H1 (cell line): ENCODE data around the gene CNTNAP1. TPM values are rescaled to one million over a fixed set of nuclear protein-coding genes. Genes with fewer than 3 reads are reported as not detected.
A peak's percentile ranks its signal among the peaks of the same experiment; 100 is the strongest.

Source experiments
- CTCF ChIA-PET: fragments of 300-600 bp; sonication (Branson Sonifier 250); formaldehyde crosslinking; loops from one replicate; lab custom pipeline; 2021; ENCODE audit not compliant: partially characterized antibody; lab: Charles Lee
- POLR2A ChIA-PET: fragments of 300-600 bp; sonication (Branson Sonifier 250); formaldehyde crosslinking; loops from one replicate; lab custom pipeline; 2021; ENCODE audit warnings: inconsistent platforms; ENCODE audit not compliant: partially characterized antibody; lab: Charles Lee
- DNase-seq, 2 experiments: peaks; one replicate each; pipeline versions ENCODE4 v3.0.0 to v3.0.0-alpha.2; 2010 to 2022; ENCODE audit warnings: low spot score in 2 of 2, low read depth in 1 of 2, mixed read lengths in 1 of 2
- FAIRE-seq: peaks from 2 replicates; lab custom pipeline; 2011; peaks lifted over from hg19 to GRCh38; lab: Jason Lieb, UNC
- H2AFZ ChIP-seq: 2 replicates; pipeline ENCODE4 v1.8.1; 2012; ENCODE audit warnings: low read length, inconsistent platforms
- H2AK5ac ChIP-seq: 2 replicates; pipeline ENCODE4 v1.6.1; 2013; ENCODE audit warnings: low read depth, low read length
- H2BK120ac ChIP-seq: replicated peaks from 2 replicates; pipeline ENCODE3; 2013; ENCODE audit warnings: low read depth, low read length, inconsistent platforms
- H2BK12ac ChIP-seq: 2 replicates; pipeline ENCODE4 v1.6.1; 2013; ENCODE audit warnings: low read depth, low read length
- H2BK15ac ChIP-seq: 2 replicates; pipeline ENCODE4 v1.6.1; 2013; ENCODE audit warnings: low read length
- H2BK20ac ChIP-seq: 2 replicates; pipeline ENCODE4 v1.6.1; 2013; ENCODE audit warnings: low read length
- H2BK5ac ChIP-seq: 2 replicates; pipeline ENCODE4 v1.6.1; 2013; ENCODE audit warnings: low read depth, low read length
- H3K14ac ChIP-seq: 2 replicates; pipeline ENCODE4 v1.6.1; 2013; ENCODE audit warnings: inconsistent platforms; ENCODE audit not compliant: insufficient read length
- H3K18ac ChIP-seq: 2 replicates; pipeline ENCODE4 v1.6.1; 2013; ENCODE audit warnings: low read length; ENCODE audit errors: extremely low read depth
- H3K23ac ChIP-seq: 2 replicates; pipeline ENCODE4 v1.6.1; 2013; ENCODE audit warnings: inconsistent platforms; ENCODE audit not compliant: insufficient read length
- H3K23me2 ChIP-seq: 2 replicates; pipeline ENCODE4 v1.6.1; 2013; ENCODE audit warnings: low read depth, low read length
- H3K27ac ChIP-seq: 2 replicates; pipeline ENCODE4 v1.6.1; 2011; ENCODE audit warnings: low read depth, low read length, inconsistent platforms
- H3K27me3 ChIP-seq, 4 experiments: replicated peaks in 1 of 4; 1 replicate in 1 of 4; 2 replicates in 3 of 4; pipeline versions ENCODE4 v1.6.1 to v1.8.1; 2011 to 2013; ENCODE audit warnings: low read length in 3 of 4, mild to moderate bottlenecking in 3 of 4, inconsistent platforms in 2 of 4, mixed read lengths in 2 of 4, moderate library complexity in 1 of 4; ENCODE audit not compliant: control insufficient read depth in 3 of 4, insufficient read depth in 3 of 4; ENCODE audit errors: extremely low read depth in 1 of 4
- H3K36me3 ChIP-seq, 4 experiments: 2 replicates each; pipeline versions ENCODE4 v1.6.1 to v1.8.1; 2011 to 2013; ENCODE audit warnings: mild to moderate bottlenecking in 4 of 4, low read length in 3 of 4, moderate library complexity in 2 of 4, control low read depth in 1 of 4, inconsistent platforms in 1 of 4; ENCODE audit not compliant: insufficient read depth in 4 of 4, control insufficient read depth in 2 of 4
- H3K4ac ChIP-seq: replicated peaks from 2 replicates; pipeline ENCODE3; 2013; ENCODE audit warnings: low read length, low read depth, mixed read lengths, inconsistent platforms; ENCODE audit not compliant: insufficient read length
- H3K4me1 ChIP-seq, 4 experiments: replicated peaks in 1 of 4; 1 replicate in 1 of 4; 2 replicates in 3 of 4; pipeline versions ENCODE4 v1.6.1 to v1.8.1; 2011 to 2013; ENCODE audit warnings: low read length in 3 of 4, inconsistent platforms in 2 of 4, mixed read lengths in 1 of 4; ENCODE audit not compliant: insufficient read depth in 4 of 4, control insufficient read depth in 3 of 4
- H3K4me2 ChIP-seq, 2 experiments: 2 replicates each; pipeline versions ENCODE4 v1.6.1 to v1.8.1; 2011 to 2013; ENCODE audit warnings: low read depth in 2 of 2, low read length in 2 of 2, control low read depth in 1 of 2, inconsistent platforms in 1 of 2, mild to moderate bottlenecking in 1 of 2; ENCODE audit not compliant: insufficient read depth in 1 of 2
- H3K4me3 ChIP-seq, 4 experiments: fragments of 200-600, 300-600 bp in 1 of 4; sonication (generic), shearing (Covaris generic), sonication (Bioruptor Twin) in 1 of 4; 2 replicates each; pipeline versions ENCODE4 v1.5.1 to v1.8.1; 2011 to 2016; ENCODE audit warnings: low read length in 4 of 4, low read depth in 3 of 4, control low read depth in 2 of 4, inconsistent platforms in 2 of 4, mild to moderate bottlenecking in 2 of 4, mixed read lengths in 1 of 4, moderate library complexity in 1 of 4; ENCODE audit not compliant: insufficient read depth in 2 of 4; ENCODE audit errors: extremely low read depth in 1 of 4
- H3K56ac ChIP-seq: replicated peaks from 2 replicates; pipeline ENCODE3; 2013; ENCODE audit warnings: low read depth, mild to moderate bottlenecking, mixed read lengths, low read length, inconsistent platforms; ENCODE audit not compliant: insufficient read length
- H3K79me1 ChIP-seq: 2 replicates; pipeline ENCODE4 v1.6.1; 2013; ENCODE audit warnings: low read depth, low read length, control low read depth
- H3K79me2 ChIP-seq, 2 experiments: 2 replicates each; pipeline versions ENCODE4 v1.6.1 to v1.8.1; 2012 to 2013; ENCODE audit warnings: low read length in 2 of 2, mild to moderate bottlenecking in 2 of 2, inconsistent platforms in 1 of 2; ENCODE audit not compliant: insufficient read depth in 2 of 2, control insufficient read depth in 1 of 2
- H3K9ac ChIP-seq, 4 experiments: replicated peaks in 1 of 4; 1 replicate in 1 of 4; 2 replicates in 3 of 4; pipeline versions ENCODE4 v1.6.1 to v1.8.1; 2011 to 2013; ENCODE audit warnings: low read depth in 3 of 4, low read length in 3 of 4, control low read depth in 2 of 4, mild to moderate bottlenecking in 2 of 4, moderate library complexity in 2 of 4, inconsistent platforms in 1 of 4; ENCODE audit errors: extremely low read depth in 1 of 4
- H3K9me3 ChIP-seq, 2 experiments: 2 replicates each; pipeline versions ENCODE4 v1.6.1 to v1.8.1; 2012 to 2013; ENCODE audit warnings: mild to moderate bottlenecking in 2 of 2, moderate library complexity in 2 of 2, control low read depth in 1 of 2, inconsistent platforms in 1 of 2, low read depth in 1 of 2, low read length in 1 of 2, mixed read lengths in 1 of 2; ENCODE audit not compliant: insufficient read depth in 2 of 2
- H4K20me1 ChIP-seq, 2 experiments: replicated peaks in 1 of 2; 2 replicates each; pipeline versions ENCODE3 to v1.8.1; 2011 to 2013; ENCODE audit warnings: inconsistent platforms in 2 of 2, low read length in 2 of 2, mild to moderate bottlenecking in 1 of 2; ENCODE audit not compliant: insufficient read depth in 2 of 2, control insufficient read depth in 1 of 2
- H4K5ac ChIP-seq: 2 replicates; pipeline ENCODE4 v1.6.1; 2013; ENCODE audit warnings: low read length, low read depth, mixed read lengths, inconsistent platforms; ENCODE audit not compliant: insufficient read length
- H4K8ac ChIP-seq: 2 replicates; pipeline ENCODE4 v1.8.0; 2013; ENCODE audit warnings: mild to moderate bottlenecking, moderate library complexity, low read length, inconsistent platforms; ENCODE audit not compliant: insufficient read depth; ENCODE audit errors: extremely low read depth
- H4K91ac ChIP-seq: replicated peaks from 2 replicates; pipeline ENCODE3; 2013; ENCODE audit warnings: low read length, mixed read lengths, inconsistent platforms; ENCODE audit not compliant: insufficient read length
- BACH1 ChIP-seq: IDR thresholded peaks from 2 replicates; pipeline ENCODE4 v1.6.1; 2012; ENCODE audit warnings: low read length, improper control_type of control experiment
- CBX8 ChIP-seq: fragments of 300-800, 300-1000 bp; sonication (generic); IDR thresholded peaks from 2 replicates; pipeline ENCODE4 v1.7.1; 2016; ENCODE audit warnings: low read depth, low read length, borderline replicate concordance
- CHD1 ChIP-seq: IDR thresholded peaks from 2 replicates; pipeline ENCODE4 v1.6.1; 2012; ENCODE audit warnings: low read depth, low read length, improper control_type of control experiment
- EGR1 ChIP-seq: IDR thresholded peaks from 2 replicates; pipeline ENCODE4 v1.6.1; 2011; ENCODE audit warnings: low read depth, low read length, borderline replicate concordance
- HDAC2 ChIP-seq, 2 experiments: fragments of 300-600 bp in 1 of 2; sonication (generic) in 1 of 2; IDR thresholded peaks; 2 replicates each; pipeline ENCODE4 v1.6.1; 2011 to 2012; ENCODE audit warnings: low read depth in 2 of 2, low read length in 2 of 2, mild to moderate bottlenecking in 2 of 2, moderate library complexity in 2 of 2, borderline replicate concordance in 1 of 2, inconsistent platforms in 1 of 2
- KDM4A ChIP-seq: IDR thresholded peaks from one replicate; pipeline ENCODE4 v1.7.1; 2012; ENCODE audit warnings: low read depth, mild to moderate bottlenecking, moderate library complexity, low read length, inconsistent platforms; ENCODE audit not compliant: severe bottlenecking
- RFX5 ChIP-seq: IDR thresholded peaks from 2 replicates; pipeline ENCODE4 v1.6.1; 2011; ENCODE audit warnings: low read depth, low read length, improper control_type of control experiment, borderline replicate concordance
- WGBS, 2 experiments: shearing (Covaris generic) in 1 of 2; methylation state at CpG; one replicate each; pipeline versions ENCODE4 v1.1.6 to v1.1.7; 2013 to 2015; ENCODE audit warnings: low lambda C conversion rate in 2 of 2, mixed read lengths in 2 of 2, inconsistent platforms in 1 of 2, low coverage in 1 of 2, missing lambda C conversion rate in 1 of 2; ENCODE audit not compliant: insufficient replicate concordance in 2 of 2, insufficient coverage in 1 of 2, insufficient read length in 1 of 2; ENCODE audit errors: extremely low coverage in 1 of 2, missing lambda C conversion rate in 1 of 2; 5-methylcytosine and 5-hydroxymethylcytosine counted together
- polyA plus RNA-seq, 7 experiments: library from polyadenylated mRNA; depleted of rRNA in 3 of 7; stranded (reverse) in 5 of 7; unstranded in 2 of 7; fragments of >200 nt in 5 of 7; fragments of 200-250 nt in 2 of 7; gene quantifications; 1 replicate in 5 of 7; 2 replicates in 1 of 7; 4 replicates in 1 of 7; pipeline versions ENCODE4 v1.2.1 to v1.2.3, GENCODE V29; 2011 to 2013; ENCODE audit warnings: missing spikeins in 2 of 7, mixed read lengths in 2 of 7
- total RNA-seq: library from RNA; stranded (reverse); fragmentation: NEBNext Ultra II Directional; extraction: Animal tissue kit (Norgen Biotek cat#: 25700); gene quantifications from 2 replicates; pipeline ENCODE4 v1.2.1, GENCODE V29; 2021

The CNTNAP1 gene
- total and polyA plus RNA-seq, 2 of the 8 experiments (the other 6 are each of a cell fraction or from before 2014, with no cell fraction given), result 4.7 to 10.0 TPM

DNA sequence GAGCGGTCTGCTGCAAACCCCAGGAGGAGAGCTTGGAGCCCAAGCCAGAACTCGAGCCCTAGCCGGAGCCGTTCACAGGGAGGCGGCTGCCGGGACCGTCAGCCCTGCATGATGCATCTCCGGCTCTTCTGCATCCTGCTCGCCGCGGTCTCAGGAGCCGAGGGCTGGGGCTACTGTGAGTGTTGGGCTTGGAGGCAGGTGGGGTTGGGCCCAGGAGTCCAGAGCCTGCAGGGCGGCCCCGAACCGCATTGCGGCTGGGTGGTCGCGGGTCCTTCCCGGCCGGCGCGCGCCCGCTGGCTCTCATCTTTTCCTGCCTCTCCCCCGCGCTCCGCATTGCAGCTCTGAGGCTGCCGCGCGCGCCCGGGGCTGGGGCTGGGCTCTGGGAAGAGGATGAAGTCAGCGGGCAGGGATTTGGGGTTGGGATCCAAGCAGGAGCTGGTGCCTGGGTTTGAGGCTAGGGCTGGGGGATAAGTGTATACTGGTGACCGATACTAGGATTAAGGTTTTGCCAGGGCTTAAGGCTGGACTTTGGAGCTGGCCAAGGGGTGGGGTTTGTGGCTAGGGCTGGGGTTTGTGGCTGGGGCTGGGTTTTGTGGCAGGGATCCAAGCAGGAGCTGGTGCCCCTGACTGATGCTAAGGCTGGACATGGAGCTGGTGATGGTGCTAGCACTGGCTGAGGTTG lies 532 bp downstream of the CNTNAP1 start:
- H2BK15ac ChIP-seq, result no peak overlapping the region
- CTCF ChIA-PET, result interaction anchor here (0.6 to 3.4 kb wide), 18 partner anchors 9 to 964 kb away, joined by 3 to 22 read pairs (median 4); partner anchors contain the start of genes PSMC3IP and TUBG2
- H2BK20ac ChIP-seq, result no peak overlapping the region
- peak overlapping the region; percentile 86 for H3K4me2 ChIP-seq
- no peak overlapping the region for H3K23ac ChIP-seq
- peak overlapping the region; percentile 60; the same call in 1 of the 2 replicates for H2BK12ac ChIP-seq
- H3K4ac ChIP-seq, result peak overlapping the region; percentile 32
- peaks cover 0 to 4% (median 0%) of the 10 kb centered on the region in 4 experiments; a peak in 2 of 8 replicates for H3K36me3 ChIP-seq
- H3K9me3 ChIP-seq, result no peaks in the 10 kb centered on the region
- no peak overlapping the region for H2BK120ac ChIP-seq
- peak overlapping the region in 3 of 4 experiments; percentile 33 to 38 (median 34); a peak in 4 of 7 replicates for H3K9ac ChIP-seq
- H4K5ac ChIP-seq, result no peak overlapping the region
- peaks cover 26% of the 10 kb centered on the region for H3K23me2 ChIP-seq
- no peak overlapping the region for H3K56ac ChIP-seq
- H4K8ac ChIP-seq, result no peak overlapping the region; the same call in 1 of the 2 replicates
- DNase-seq (peak in 1 of 2 experiments; percentile 77), FAIRE-seq (no peak)
- peak overlapping the region; percentile 55 to 71 (median 59) for H3K4me3 ChIP-seq
- no peak overlapping the region for H3K27ac ChIP-seq
- peaks cover 0 to 29% (median 22%) of the 10 kb centered on the region in 4 experiments; a peak in 5 of 7 replicates for H3K27me3 ChIP-seq
- H2AFZ ChIP-seq, result 0 out of 2 replicates have a peak overlapping the region, but pooled peaks have one; percentile 16
- no peaks in the 10 kb centered on the region for H3K79me1 ChIP-seq
- H3K18ac ChIP-seq, result peak overlapping the region; percentile 60
- 3% methylated on average over 24 of the region's 34 CpGs; no CpG with 5 or more reads in 1 of the 2 experiments for WGBS, 2 experiments
- no peaks in the 10 kb centered on the region for H3K79me2 ChIP-seq
- H4K91ac ChIP-seq, result peak overlapping the region; percentile 54
- no peak overlapping the region for H3K14ac ChIP-seq
- no peak overlapping the region for H2BK5ac ChIP-seq
- H2AK5ac ChIP-seq, result no peak overlapping the region
- peaks cover 0 to 5% of the 10 kb centered on the region in 2 experiments for H4K20me1 ChIP-seq
- peaks cover 0 to 24% (median 24%) of the 10 kb centered on the region in 4 experiments; a peak in 6 of 7 replicates for H3K4me1 ChIP-seq
- POLR2A ChIA-PET, result interaction anchor here (0.8 to 2.4 kb wide), 15 partner anchors 9 to 147 kb away, joined by 3 to 16 read pairs (median 4); partner anchors contain the start of genes NAGLU, RETREG3, TUBG1 and VPS25
- TF ChIP-seq CBX8 (no peak), CHD1 (no peak), EGR1 (no peak), KDM4A (peak; percentile 56), HDAC2 (IDR thresholded peaks at IDR 0.05; ENCODE audit: borderline replicate concordance in 1 of 2, low read depth in 2 of 2, low read length in 2 of 2) (no peak), RFX5 (no peak), BACH1 (no peak)
